ENCODE data around the gene EFEMP1.
A peak's percentile ranks its signal among the peaks of the same experiment; 100 is the strongest.

Gene EFEMP1

DNA sequence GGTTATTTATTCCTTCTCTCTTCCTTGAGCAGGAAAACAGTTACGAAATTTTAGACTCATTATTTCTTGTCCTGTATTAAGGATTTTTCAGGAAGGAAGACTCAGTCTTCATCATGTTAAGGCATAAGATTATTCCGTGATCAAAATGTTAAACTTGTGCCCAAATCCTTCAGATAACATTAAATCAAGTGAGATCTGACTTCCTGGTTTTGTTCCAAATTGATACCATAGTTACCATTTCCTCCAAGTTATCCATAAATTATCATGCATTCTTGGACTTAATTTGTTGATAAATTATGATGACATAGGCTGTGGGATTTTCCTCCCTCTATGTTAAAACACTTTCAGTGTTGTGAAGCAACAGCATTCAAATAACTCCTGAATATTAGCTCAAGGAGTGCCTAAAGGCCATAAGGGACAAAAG is 31.9 kb downstream of the EFEMP1 start:
- DNase-seq = no peak

DNA sequence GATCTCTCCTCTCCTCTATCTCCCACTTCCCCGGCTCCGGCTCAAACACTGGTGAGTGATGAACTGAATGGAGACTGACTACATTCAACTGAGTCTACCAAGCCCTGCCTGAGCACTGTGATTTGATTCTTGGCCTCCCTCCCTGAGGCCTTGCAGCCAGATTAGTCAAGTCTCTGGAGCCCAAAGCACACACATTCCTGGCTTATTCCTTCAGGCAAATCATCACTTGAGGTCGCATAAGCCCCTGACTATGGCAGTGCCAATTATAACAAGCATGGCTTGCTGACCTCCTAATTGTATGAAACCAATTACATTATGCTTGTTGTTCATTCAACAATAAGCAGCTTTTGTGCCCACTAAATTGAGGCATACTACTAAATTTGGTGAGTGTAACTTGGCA is 34.6 kb downstream of the EFEMP1 start:
- peak in 1 of 2 experiments; percentile 22 for DNase-seq

DNA sequence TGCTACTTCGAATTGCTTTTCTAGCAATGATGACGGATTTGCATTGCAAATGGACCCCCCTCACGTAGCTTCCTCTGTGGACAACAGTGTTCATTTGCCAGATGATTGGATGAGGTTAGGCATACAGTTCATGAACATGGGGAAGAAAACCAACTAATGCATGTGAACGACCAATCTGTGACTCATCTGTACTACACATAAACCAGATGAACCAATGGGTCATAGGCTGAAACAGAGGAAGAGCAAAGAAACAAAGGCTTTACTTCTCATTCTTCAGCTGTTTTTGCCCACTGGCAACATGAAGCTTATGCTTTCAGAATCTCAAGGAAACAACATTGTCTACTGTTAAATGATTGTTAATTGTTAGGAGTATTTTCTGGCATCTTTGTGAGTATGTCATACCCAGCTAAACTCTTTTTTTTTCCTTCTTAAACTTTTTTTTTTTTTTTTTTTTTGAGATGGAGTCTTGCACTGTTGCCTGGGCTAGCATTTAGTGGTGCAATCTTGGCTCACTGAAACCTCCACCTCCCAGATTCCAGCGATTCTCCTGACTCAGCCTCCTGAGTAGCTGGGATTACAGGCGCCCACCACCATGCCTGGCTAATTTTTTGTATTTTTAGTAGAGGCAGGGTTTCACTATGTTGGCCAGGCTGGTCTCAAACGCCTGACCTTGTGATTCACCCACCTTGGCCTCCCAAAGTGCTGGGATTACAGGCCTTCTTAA is 35.5 kb downstream of the EFEMP1 start:
- no peak for DNase-seq

DNA sequence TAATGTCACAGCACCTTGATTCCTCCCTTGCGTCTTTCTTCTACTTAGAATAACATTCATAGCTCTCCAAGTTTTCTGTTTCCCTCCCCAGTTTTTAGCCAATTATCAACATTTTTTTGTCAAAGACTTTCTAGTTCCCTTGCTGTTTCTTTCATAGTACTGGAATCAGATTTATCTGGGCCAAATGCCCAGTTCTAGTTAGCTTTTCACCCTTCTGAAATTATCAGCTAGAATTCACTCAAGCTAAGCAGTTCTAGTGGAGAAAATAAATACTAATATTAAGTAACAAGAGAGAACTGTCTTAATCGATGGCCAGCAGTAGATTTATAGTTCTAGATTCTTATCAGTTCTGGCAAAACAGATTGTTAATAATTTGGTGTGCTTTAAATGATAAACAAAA is 36.2 kb downstream of the EFEMP1 start:
- DNase-seq = peak in 1 of 2 experiments; percentile 14

DNA sequence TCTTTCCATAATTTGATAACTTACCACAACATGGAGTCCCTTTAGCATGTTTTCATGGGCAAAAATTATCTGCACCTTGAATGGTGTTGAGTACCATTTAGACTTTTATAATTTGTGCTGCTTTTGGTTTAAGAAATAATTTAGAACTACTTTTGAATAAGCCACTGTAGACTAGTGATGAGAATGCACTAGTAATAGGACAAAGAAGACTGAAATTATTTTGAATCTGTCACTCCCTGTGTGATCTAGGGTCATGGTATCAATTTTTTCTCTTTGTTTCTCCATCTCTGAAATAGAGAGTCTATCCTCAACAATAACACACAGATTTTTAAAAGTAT is 37.7 kb downstream of the EFEMP1 start:
- no peak for DNase-seq

DNA sequence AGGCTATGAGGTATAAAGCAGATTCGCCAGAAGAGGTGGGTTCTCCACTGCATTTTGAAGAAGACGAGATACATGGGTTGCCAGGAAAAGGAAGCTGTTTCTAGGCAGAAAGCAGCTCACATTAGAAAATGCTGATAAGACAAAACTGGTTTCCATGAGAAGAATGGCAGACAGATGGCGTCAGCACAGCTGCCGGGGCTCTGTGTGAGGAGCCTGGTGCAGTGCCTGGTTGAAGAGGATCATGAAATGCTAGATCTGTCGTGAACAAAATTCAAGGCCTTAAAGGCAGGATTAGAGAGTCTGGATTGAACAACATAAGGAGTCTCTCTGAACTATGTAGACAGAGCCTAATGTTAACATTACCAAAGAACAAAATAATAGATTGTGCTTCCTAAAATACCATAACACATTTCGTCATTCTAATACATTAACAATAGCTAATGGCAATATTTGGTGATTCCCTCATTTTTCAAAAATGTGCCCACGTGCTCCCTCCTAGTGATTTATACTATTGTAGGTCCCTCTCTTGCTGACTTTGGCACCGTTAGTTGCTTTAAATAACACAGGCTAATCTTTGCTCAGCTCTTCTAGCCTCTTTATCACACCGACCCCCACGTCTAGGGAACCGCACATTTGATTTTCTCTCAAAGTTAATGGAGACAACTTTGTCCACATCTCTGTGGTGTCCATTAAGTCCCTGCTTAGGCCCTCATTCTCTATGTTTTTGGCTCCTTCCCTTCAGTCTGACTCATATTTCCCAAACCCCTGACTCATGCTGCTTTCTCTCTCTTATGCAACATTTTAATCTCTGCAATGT is 38.2 kb downstream of the EFEMP1 start:
- peak in 1 of 2 experiments; percentile 29 for DNase-seq

DNA sequence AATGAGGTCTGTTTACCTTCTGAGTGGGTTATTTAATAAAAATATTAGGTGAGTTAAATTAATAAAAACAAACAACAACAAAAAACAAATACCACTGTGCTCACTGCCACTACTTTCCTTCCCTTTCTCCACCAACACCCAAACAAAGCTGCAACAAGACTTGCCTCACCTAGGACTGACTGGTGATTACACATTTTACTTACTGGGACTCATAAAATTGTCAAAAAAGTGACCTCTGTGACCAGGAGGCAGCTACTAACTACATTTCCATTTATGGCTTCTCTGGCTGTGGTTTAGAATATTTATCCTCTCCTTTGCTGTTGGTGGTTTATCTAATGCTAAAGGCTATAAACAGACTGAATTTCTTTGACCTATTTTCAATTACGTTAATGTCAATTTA is 39.8 kb downstream of the EFEMP1 start:
- DNase-seq = no peak

DNA sequence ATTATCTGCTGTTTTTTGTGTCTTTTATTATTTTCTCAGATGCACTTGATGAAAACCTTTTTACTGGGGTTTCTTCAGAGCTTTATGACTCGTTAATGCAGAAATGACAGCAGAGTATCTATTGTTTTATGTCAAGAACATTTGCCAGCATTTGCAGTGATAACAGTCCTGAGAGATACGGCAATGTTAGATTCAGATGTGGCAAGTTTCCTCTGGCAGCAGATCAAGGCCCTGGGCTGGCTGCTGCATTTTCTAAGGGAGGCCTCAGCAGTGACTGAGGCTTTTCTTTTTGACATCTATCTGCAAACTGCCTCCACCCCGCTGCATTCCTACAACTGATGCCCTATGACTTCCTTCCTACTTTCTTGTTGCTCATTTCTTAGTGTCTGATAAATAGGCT is 40.2 kb downstream of the EFEMP1 start:
- DNase-seq = no peak

DNA sequence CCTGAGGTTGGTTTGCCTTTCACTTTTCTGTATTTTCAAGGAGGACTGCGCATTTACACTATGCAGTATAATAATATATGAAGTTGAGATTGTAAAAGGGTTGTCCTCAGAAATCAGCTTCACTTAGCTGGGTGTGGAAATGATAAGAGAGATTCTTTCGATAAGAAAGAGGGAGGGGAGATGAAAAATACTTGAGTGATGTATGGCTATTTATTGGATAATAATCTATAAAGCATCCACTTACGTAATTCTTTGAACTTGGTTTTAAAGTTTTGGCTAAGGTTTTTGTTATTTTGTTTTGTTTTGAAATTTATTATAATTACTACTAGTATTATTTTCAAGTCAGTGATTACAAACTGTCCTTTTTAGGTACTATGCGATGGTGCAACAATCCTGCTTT is 40.6 kb downstream of the EFEMP1 start:
- no peak for DNase-seq

DNA sequence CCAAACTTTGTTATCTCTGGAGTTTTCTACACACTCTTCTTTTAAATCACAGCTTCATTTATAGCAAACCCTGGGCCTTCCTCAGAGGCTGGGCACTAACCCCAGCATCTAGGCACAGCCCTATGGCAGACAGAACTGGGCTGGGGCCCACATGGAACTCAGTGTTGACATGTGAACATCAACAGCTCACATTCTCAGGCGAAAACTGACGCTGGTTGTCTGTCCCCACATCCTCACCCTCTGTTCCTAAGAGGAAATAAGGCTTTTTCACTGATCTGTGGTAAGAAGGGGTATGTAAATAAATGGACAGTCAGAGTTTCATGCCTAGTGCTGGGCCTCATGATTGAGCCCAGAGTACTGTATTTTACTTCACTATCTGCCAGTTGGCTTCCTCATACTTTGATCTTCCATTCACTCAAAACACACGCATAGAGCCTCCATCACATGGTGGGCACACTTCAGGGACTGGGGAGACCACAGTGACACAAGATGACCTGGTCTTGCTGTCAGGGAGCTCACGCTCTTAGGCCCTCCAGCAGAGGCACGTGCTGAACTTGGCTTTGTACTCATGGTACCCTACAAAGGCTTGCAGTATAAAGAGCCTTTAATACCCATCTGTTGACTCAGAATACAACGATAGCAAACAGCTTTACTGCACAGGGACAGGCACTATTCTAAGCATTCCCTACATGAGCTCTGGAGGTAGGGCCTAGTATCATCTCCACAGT is 43.0 kb downstream of the EFEMP1 start:
- no peak for DNase-seq

DNA sequence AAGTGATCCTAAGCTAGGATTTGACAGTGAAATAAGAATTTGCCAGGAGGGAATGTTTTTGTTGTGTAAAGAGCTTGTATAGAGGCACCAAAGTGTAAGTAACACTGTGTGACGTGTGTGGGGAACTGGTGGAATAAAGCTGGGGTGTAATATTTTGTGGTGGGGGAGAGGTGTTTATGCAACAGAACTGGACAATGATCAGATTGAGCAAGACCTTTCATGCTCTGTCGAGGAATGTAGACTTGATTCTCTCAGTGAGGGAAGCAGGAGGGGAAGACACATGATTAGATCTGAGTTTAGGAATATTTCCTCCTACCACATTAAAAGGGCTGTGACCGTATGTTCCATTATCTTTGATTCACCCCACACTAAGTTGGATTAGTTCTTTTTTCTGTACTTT is 43.6 kb downstream of the EFEMP1 start:
- DNase-seq = no peak

DNA sequence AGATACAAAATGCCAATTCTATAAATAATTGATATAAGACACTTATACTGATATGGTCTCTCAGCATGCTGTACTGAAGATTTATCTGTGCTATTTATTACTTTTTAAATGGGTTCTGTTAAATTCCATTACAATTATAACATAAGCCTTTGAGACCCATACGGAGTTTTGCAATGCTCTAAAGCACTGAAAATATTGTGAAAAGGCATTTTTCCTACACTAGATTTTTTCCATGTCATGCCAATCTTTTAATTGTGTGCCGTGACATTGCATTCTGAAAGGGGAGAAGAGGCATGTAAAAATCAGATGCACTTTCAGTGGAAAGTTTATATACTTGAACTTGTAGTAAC is 46.5 kb downstream of the EFEMP1 start:
- no peak for DNase-seq

DNA sequence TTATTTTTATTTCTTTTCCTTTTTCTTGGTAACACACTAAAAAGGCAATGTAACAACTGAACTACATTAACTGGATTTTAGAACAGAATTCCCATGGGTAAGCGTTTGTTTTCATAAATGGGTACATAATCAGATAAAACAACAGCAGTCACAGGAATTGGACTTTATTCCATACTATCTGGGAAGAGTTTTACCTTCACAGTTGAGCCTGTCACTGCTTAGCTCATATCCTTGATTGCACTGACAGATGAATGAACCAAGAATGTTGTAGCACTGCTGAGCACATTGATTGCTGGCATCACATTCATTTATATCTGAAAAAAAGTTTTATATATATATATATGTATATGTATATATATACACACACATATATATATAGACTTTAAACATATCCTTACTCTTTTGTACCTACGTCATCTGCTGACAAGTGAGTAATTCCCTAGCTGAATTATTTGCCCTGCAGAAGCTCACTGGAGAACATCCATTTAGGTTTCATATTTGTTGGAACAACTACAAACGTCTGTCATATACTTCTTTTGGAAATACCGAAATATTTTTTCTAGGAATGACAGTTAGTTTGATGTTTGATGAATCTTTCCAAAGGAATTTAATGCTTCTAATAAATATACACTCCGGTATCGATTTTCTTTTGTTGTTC is 47.0 kb downstream of the EFEMP1 start:
- no peak for DNase-seq

DNA sequence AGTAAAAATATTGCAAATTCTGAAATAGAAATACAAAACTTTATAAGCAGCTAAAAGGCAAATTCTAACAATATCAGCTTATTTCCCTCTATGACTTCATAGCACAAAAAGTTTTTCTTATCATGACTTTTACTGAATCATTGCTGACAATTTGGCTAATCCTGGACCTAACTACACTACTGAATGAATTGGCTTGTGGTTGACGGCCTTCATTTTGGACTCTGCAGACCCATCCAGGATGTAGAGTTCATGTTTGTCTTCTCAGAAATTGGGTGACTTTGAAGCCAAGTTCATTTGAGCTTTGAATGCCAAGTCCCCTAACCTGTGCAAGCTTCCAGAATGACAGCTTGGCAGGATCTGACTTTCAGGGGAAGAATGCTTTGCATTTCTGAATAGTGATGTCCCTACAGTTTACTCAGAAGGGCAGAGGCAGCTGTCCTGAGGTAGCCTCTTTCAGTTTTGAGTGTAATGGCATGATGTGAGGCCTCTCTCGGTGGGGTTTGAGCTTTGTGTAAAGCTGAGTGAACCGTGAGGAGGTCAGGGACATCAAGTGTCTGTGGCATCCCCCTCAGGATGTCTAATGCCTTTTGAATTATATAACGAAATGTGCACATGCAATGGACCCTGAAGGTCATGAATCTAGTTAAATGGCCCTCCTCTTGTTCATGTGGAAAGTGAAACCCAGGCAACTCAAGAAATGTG is 48.0 kb downstream of the EFEMP1 start:
- DNase-seq = peak in 1 of 2 experiments; percentile 20

DNA sequence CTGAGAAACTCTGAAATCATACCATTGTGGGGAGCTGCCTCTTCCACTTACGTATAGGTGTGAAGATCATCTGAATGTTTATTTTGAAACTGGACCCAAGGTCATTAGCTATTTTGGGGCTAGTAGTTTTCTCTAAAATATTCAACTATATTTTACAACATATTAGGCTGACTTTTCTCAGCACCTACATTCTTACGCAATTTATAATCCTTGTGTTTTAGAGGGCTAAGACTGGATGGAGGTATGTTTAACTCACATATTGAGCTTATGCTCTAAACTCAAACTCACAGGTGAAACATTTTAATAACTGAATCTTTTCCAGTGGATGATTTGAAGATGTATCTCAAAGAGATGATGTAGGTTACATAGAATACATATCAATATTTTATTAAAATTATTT is 49.2 kb downstream of the EFEMP1 start:
- no peak for DNase-seq

DNA sequence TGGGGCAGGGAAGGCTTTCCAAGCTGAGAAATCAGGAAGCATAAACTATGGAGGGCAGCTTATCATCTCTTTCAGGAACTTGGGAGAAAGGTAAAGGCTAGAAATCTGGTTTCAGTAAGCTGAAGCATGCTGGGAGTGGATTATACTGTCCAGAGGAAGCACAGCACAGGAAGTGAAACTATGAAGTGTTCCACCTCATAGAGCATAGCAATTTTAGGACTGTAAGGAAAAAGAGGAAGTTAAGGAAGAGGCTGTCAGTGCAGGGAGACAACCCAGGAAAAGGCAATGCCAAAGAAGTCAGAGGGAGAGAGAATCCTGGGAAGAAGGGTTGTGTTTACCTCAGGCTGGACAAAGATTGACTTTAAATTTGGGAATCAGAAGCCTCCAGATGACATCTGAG is 51.9 kb downstream of the EFEMP1 start:
- no peak for DNase-seq

DNA sequence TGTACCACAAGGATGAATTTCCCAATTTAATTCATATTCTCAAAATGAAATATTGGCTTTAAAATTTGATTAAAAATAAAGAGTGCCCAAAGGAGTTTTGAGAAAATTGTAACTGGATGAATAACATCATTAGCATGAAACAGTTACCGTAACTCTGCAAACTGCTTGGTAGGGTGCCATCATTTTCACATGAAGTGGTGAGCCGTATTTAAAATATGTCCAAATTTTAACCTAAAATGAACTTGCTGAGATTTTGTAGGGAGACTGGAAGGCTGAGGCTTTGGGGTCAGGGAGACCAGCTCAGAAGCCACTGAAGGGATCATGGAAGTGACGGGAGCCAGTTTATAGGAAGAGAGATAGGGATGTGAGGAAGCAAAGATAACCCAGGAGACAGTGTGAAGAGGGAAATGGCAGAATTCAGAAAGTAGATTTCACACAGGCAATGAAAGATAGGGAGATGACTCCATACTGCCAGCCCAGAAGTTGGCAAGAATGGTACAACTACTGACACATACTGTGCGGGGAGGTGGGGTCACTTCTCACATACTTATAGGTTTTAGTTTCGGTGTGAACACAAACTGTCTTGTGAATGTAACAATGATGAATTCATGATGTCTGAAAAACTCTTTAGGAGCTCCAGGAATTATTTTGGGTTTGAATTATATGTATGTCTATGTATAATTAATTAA is 53.8 kb downstream of the EFEMP1 start:
- no peak for DNase-seq

DNA sequence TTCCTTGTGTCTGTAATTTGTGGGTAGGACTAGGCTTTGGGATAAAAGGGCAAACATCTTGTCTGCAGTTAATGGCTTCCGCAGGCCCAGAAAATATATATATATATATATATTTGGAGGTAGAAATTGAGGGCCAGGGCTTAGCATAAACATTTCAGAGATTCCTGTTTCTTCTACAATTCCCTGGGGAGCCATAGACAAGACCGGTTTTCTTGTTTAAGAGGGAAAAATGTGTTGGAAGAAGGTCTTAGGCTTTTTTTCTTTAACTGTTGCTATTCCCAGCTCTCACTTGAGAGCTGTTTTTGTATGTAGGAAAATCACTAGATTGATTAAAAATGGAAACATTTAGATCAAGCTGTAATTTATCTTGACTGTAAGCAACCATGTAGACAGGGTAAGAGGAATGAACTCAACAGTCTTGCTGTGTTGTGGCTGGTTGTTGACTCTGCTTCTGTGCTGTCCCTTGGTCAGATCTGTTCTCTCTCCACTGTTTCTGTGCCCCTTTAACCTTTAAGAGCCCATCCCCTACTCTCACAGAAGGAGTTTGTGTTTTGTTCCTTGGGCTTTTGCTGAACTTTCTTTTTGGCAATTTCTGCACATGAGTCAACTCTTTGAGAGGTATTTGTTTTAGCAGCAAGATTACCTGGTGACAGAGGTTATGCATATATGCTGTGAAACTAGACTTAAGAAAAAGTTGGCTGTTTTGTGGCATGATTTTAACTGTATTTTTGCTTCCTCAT is 58.3 kb downstream of the EFEMP1 start:
- no peak for DNase-seq

DNA sequence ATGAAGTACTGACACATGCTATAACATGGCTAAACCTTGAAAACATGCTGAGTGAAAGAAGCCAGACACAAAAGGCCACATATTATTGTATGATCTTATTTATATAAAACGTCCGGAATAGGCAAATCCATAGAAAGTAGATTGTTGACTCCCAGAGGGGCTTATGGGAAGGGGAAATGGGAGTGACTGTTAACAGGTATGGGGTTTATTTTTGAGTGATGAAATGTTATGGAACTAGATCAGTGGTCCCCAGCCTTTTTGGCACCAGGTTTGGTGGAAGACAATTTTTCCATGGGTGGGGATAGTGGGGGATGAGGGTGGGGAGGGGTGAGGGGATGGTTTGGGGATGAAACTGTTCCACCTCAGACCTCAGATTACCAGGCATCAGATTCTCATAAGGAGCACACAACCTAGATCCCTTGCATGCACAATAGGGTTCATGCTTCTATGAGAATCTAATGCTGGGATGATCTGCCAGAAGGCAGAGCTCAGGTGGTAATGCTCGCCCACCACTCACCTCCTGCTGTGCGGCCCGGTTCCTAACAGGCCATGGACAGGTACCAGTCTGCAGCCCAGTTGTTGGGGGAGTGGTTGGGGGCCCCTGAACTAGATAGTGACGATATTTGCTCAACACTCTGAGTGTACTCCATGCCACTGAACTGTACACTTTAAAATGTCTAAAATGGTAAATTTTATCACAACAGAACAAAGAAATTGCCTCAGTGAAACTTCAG is 59.1 kb downstream of the EFEMP1 start:
- no peak for DNase-seq

DNA sequence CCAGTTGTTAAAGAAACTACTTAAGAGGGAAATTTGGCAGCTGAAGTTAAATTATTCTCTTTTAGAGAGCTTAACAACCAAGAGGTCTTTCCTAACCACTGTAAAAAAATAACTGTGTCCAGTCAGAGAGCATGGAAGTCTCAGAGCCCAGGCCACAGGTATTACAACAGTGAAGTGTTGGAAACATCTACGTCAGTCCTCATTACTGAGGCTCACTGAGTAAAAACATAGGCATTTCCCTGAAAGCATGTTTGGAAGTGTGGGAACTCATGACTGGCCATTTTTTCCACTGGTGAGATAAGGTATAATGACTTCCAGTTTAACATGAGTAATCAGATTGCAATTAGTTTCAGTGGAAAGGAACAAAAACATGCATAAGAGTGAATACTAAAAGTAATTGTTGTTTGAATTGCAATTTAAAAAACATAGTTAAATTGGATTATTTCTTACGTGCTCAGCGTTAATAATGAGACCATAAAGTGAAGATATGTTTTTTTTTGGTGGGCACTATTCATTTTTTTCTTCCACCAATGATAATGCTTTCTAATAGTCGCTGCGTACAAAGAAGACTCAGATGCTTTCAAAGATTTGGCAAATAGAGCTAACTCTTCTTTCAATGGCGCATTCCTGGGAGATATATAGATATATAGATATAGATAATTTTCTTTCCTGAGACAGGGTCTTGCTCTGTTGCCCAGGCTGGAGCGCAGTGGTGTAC is 60.8 kb downstream of the EFEMP1 start:
- no peak for DNase-seq
